GM19025 (cell line): ENCODE measurements around the gene TBCK.

Source experiments
- ATAC-seq: cut with Tn5 transposase; IDR thresholded peaks from one replicate; pipeline ENCODE4 v1.9.1; 2021; ENCODE audit warnings: mild to moderate bottlenecking, low read depth, moderate library complexity; ENCODE audit not compliant: unreplicated experiment

Gene TBCK

DNA sequence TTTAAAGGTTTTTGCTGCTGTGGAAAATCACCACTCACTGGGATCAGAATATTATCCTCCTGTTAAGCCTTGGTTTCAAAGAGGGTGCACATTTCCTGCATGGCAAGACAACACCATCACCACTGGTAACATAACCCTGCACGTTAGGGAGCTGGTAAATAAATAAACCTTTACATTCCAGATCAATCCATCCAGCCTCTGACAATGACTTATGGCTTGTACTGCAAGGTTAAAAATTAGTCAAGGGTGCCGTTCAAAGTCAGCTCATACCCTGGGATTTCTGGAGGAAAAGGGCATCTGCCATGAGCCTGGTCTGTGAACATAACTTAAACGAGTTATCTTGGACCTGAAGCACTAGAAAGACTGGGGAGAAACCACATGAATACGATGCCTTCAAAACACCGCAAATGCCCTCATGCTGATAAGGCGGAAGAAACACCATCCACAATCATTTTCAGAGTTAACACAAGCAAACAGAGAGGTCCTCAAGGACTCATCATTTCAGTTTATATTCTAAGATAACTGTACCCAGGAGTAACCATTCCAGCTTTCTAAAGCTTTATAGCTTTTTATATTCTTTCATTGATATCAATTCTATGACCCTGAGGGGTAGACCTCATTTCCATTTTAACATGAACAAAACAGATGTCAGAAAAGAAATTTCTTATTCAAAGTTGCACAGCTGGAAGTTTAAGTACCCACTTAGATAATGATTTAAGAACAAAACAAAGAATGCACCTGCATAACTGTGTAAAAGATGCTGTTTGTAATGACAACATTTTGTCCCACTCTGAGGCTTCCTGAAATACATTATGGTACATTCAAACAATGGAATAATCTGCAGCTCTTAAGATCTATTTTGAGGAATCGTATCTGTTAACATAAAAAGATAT is 317.6 kb downstream of the TBCK start:
- ATAC-seq = no peak

DNA sequence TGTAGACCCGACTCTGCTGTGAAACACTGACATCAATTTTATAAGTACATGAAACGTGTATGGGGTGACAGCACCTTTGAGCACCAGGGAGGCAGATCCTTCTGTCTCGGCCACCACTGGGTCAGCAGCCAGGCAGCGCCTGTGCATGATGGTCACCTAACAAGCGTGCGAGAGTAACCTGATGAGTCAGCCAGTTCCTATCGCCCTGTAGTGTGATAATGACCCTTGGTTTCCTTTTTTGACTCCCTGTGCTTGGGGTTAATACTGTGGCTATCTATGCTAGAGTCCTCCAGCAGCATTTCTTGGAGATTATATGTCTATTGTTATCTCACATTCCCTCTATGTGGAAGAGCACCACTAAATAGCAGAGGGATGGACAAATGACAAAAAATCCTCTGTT is 319.2 kb downstream of the TBCK start:
- ATAC-seq = no peak

DNA sequence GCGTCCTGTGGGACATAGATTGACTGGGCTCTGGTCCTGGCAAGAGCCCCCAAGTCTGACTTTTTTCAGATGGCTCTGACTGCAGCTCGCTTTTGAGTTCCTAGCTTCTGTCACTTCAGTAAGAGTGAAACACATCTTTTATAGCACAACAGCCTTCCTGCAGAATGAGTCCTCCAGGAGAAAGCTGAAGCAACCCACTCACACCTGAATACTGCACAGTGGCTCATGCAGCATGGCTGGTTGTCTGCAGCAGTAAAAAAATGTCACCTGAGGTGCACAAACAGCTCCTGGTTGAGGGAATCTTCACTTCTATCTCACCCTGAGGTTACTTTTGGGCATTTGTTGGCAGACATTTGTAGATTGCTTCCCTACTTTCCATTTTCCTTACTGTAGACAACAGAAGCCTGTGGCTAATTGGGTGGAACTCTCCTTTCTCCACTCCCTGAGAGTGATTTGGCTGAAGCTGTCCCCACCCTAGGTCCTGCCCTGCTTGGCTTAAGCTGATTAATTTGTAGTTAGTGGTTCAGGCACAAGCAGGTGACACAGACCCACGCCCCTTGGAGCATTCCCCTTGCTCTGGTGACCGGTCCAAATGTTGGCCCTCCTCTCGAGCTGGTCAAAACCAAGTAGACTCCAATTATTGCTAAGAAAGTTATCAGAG is 321.0 kb downstream of the TBCK start:
- no peak for ATAC-seq

DNA sequence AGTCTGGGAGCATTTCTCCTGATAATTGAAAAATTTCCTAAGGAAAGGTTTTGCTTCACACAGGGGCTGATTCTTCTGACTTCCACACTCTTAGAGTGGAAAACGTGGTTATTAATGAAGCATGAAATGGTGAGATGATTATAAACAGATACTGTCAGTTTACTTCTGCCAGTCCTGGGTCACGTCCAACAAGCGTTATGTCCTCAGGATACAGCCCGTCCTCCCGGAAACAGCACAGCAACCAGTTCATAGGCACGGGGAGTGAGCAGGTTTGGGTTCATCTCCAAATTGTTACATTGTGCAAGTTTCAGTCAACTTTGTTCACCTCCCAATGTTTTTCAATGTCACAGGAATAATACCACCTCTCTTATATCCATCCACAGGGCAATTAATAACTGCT is 321.9 kb downstream of the TBCK start:
- ATAC-seq = no peak

DNA sequence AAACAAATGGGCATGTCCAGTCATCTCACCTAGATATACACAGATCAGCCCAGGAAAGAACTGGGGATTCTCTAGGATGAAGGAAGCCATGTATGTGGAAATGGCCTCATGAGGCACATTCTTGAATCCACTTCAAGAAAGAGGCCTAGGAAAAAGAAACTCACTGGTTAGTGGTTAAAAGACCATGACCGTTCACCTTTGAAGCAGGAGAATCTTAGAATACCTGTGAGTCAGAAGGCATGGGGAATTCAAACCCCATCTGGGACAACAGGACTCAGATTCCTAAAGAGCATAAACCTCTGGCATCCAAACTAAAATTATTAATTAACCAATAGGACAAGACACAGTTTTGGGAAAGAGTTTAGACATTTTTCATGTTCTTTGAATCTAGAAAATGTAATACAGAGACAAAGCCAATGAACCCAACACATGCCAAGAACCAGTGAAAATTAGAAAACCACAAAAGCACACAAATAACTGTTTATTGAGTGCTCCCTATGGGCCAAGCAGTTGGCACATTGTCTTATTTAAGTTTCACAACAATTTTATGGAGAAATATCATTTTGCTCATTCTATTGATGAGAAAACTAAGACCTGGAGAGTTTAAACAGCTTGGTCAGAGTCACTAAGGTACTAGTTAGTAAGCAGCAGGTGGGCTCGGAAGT is 323.2 kb downstream of the TBCK start:
- ATAC-seq = no peak

DNA sequence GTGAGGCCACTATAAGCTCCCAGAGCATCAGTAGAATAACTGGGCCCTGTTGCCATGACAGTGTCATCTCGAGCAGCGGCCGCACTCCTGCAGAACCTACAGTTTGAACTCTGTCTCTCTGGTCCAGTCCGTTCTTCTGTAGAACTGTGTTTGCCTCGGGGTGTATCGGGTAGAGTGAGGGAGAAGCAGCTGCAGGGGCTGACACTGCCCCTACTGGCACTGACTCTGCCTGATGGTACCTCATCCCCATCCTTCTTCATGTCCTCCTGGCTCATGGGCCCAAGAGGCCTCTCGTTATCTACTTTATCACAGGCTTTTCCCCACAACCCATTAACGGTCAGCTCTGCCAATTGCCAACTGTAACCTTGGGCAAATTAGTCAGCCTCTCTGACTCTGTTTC is 324.3 kb downstream of the TBCK start:
- ATAC-seq = no peak
